T-cell (primary cell): ENCODE data around the gene POLR2E. TPM values are rescaled to one million over a fixed set of nuclear protein-coding genes. Genes with fewer than 3 reads are reported as not detected.
A peak's percentile ranks its signal among the peaks of the same experiment; 100 is the strongest.

Experiments
- ATAC-seq, 4 experiments: fragments of 200-7000 bp in 3 of 4; fragments of 150-1000 bp in 1 of 4; cut with Tn5 transposase; replicated peaks in 1 of 4; 1 replicate in 3 of 4; 2 replicates in 1 of 4; pipeline ENCODE4 v1.10.0; 2021; ENCODE audit warnings: moderate library complexity in 3 of 4, mild to moderate bottlenecking in 2 of 4, moderate number of reproducible peaks in 1 of 4
- CTCF ChIA-PET, 2 donors: fragments of 300-600 bp; sonication (Branson Sonifier 250); formaldehyde crosslinking; loops; one replicate each; lab custom pipeline; 2022; ENCODE audit warnings: antibody characterized with exemption in 2 of 2; lab: Charles Lee
- POLR2A ChIA-PET, 2 donors: fragments of 300-600 bp; sonication (Branson Sonifier 250); formaldehyde crosslinking; loops; one replicate each; lab custom pipeline; 2022; ENCODE audit warnings: antibody characterized with exemption in 2 of 2; lab: Charles Lee
- DNase-seq, 35 experiments: peaks; one replicate each; pipeline versions ENCODE4 v3.0.0 to v3.0.0-alpha.2; 2013 to 2023
- H3K27ac ChIP-seq: one replicate; pipeline ENCODE4 v1.5.1; 2013; ENCODE audit warnings: low read length
- H3K27me3 ChIP-seq, 2 experiments: replicated peaks in 1 of 2; 1 replicate in 1 of 2; 2 replicates in 1 of 2; pipeline versions ENCODE4 v1.6.1 to v1.7.0; 2013; ENCODE audit warnings: low read length in 1 of 2, mixed read lengths in 1 of 2; ENCODE audit not compliant: control insufficient read depth in 2 of 2, insufficient read depth in 2 of 2; ENCODE audit errors: extremely low read depth in 1 of 2
- H3K36me3 ChIP-seq, 2 donors: 1 replicate in 1 of 2; 2 replicates in 1 of 2; pipeline versions ENCODE4 v1.6.1 to v1.7.0; 2013; ENCODE audit warnings: low read length in 1 of 2; ENCODE audit not compliant: control insufficient read depth in 2 of 2, insufficient read depth in 1 of 2; ENCODE audit errors: extremely low read depth in 1 of 2
- H3K4me1 ChIP-seq, 2 experiments: 1 replicate in 1 of 2; 2 replicates in 1 of 2; pipeline versions ENCODE4 v1.6.1 to v1.7.0; 2013; ENCODE audit warnings: low read length in 2 of 2, mixed read lengths in 1 of 2; ENCODE audit not compliant: insufficient read depth in 2 of 2, control insufficient read depth in 1 of 2; ENCODE audit errors: extremely low read depth in 1 of 2
- H3K4me3 ChIP-seq, 2 donors: 1 replicate in 1 of 2; 2 replicates in 1 of 2; pipeline versions ENCODE4 v1.5.1 to v1.7.0; 2013; ENCODE audit warnings: mild to moderate bottlenecking in 2 of 2, low read length in 1 of 2, moderate library complexity in 1 of 2; ENCODE audit not compliant: control insufficient read depth in 1 of 2; ENCODE audit errors: extremely low read depth in 1 of 2
- H3K9me3 ChIP-seq: 2 replicates; pipeline ENCODE4 v1.7.0; 2013
- H3K27ac Mint-ChIP-seq, 2 donors: one replicate each; pipeline ENCODE4 v1.8.0; 2020 to 2021; ENCODE audit warnings: mild to moderate bottlenecking in 2 of 2, mixed read lengths in 2 of 2
- H3K27me3 Mint-ChIP-seq, 2 donors: one replicate each; pipeline ENCODE4 v1.8.0; 2021 to 2022; ENCODE audit warnings: mixed read lengths in 2 of 2
- H3K36me3 Mint-ChIP-seq: one replicate; pipeline ENCODE4 v1.8.0; 2021; ENCODE audit warnings: mixed read lengths
- H3K4me1 Mint-ChIP-seq, 3 donors: one replicate each; pipeline ENCODE4 v1.8.0; 2020 to 2022; ENCODE audit warnings: mixed read lengths in 3 of 3, mild to moderate bottlenecking in 1 of 3
- H3K4me3 Mint-ChIP-seq, 3 donors: one replicate each; pipeline ENCODE4 v1.8.0; 2020 to 2022; ENCODE audit warnings: mild to moderate bottlenecking in 3 of 3, mixed read lengths in 3 of 3, moderate library complexity in 3 of 3
- H3K9me3 Mint-ChIP-seq, 3 donors: one replicate each; pipeline ENCODE4 v1.8.0; 2020 to 2022; ENCODE audit warnings: mixed read lengths in 3 of 3
- WGBS: methylation state at CpG from one replicate; pipeline ENCODE4 v1.1.5; 2013; ENCODE audit warnings: missing lambda C conversion rate; ENCODE audit not compliant: insufficient coverage; 5-methylcytosine and 5-hydroxymethylcytosine counted together
- total RNA-seq, 35 experiments: library from RNA in 6 of 35; stranded (reverse) in 6 of 35; fragments of 120-200 nt in 1 of 35; gene quantifications; one replicate each; pipeline versions ENCODE4 v1.2.1 to v1.2.4 and lab custom pipeline; 2013 to 2026

Gene POLR2E
- total RNA-seq, 5 donors from 2014 or later (not counting 1 experiment from before 2014, with no cell fraction given), result 75.7 to 119 (median 101) TPM

DNA sequence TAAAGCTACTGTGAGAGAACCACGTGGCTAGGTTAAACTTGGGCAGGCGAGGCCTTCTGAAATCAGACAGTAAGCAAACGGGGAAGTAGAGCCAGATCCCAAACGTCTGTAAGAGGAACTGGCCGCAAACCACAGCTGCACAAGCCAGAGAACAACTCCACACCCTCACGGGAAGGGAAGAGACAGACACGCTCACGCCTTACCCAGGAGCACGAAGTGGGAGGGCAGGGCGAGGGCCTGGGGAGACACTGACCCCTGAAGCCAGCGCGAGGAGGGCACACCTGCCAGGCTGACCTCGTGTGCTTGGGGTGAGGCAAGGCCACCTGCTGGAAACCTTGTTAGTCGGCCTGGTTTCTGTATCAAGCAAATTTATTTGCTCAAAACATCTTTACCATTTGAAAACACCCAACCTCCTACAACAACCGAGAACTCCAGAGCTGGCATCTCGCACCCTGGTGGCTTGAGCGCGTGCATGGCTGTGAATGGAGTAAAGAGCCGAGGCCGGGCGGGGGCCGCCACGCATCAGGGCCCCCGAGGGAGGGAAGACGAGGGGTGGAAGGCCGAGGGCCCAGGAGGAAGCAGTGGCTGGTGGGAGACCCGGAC lies 7.3 kb downstream of the POLR2E start:
- H3K4me1 Mint-ChIP-seq, result peaks cover 36 to 53% (median 50%) of the 10 kb centered on the region in 3 donors
- Histone ChIP-seq H3K27ac (peak overlapping the region; percentile 67), H3K27me3 (no peaks in the 10 kb centered on the region), H3K4me3 (no peak overlapping the region), H3K36me3 (peaks cover 40 to 70% of the 10 kb centered on the region in 2 donors), H3K9me3 (no peaks in the 10 kb centered on the region), H3K4me1 (peaks cover 16 to 89% of the 10 kb centered on the region in 2 experiments)
- peak overlapping the region; percentile 90 to 95 for H3K27ac Mint-ChIP-seq
- ATAC-seq (peak; percentile 29 to 38 (median 30)), DNase-seq (peak in 18 of 35 experiments; percentile 40 to 74 (median 54))
- ChIA-PET CTCF (no interaction called here), POLR2A (interaction anchor here in 1 of 2 donors (0.9 to 1.2 kb wide), 2 partner anchors 13 to 181 kb away, joined by 4 to 6 read pairs; partner anchors contain the start of gene CIRBP)
- no peaks in the 10 kb centered on the region for H3K27me3 Mint-ChIP-seq
- WGBS, result 4% methylated on average over 10 of the region's 27 CpGs
- peak overlapping the region; percentile 49 to 76 (median 51) for H3K4me3 Mint-ChIP-seq
- peaks cover 22% of the 10 kb centered on the region for H3K36me3 Mint-ChIP-seq
- no peaks in the 10 kb centered on the region for H3K9me3 Mint-ChIP-seq

DNA sequence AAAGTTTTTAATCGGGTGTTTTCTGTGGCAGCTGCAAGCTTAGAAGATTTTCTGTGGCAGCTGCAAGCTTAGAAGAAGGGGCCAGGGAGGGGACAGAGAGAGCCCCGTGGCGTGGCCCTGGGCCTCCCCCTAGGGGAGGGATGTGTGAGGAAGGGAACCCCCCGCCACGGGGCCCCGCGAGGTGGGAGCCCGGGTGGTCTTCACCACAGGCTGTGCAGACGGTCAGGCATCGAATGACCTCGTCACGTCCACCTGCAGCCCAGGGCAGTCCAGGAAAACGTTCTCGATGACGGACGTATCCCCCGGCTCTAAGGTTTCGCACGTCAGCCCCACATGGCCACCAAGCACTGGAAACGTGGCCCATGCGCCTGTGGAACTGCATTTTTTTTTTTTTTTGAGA lies 8.6 kb downstream of the POLR2E start:
- Histone ChIP-seq H3K4me3 (no peak overlapping the region), H3K27ac (peak overlapping the region; percentile 67), H3K27me3 (no peaks in the 10 kb centered on the region), H3K4me1 (peaks cover 17 to 96% of the 10 kb centered on the region in 2 experiments), H3K36me3 (peaks cover 38 to 73% of the 10 kb centered on the region in 2 donors), H3K9me3 (no peaks in the 10 kb centered on the region)
- DNase-seq, result peak in 1 of 35 experiments; percentile 36
- Mint-ChIP-seq H3K4me3 (peak overlapping the region in 1 of 3 donors; percentile 76), H3K9me3 (no peaks in the 10 kb centered on the region), H3K36me3 (peaks cover 22% of the 10 kb centered on the region), H3K27ac (peak overlapping the region in 1 of 2 donors; percentile 52), H3K4me1 (peaks cover 38 to 59% (median 56%) of the 10 kb centered on the region in 3 donors), H3K27me3 (no peaks in the 10 kb centered on the region)
- ATAC-seq, result no peak
- CTCF ChIA-PET, result no interaction called here
- POLR2A ChIA-PET, result interaction anchor here (0.6 to 0.7 kb wide), 4 partner anchors 9 to 45 kb away, joined by 3 read pairs; no protein-coding TSS in a partner anchor
- 62% methylated on average over 17 of the region's 21 CpGs for WGBS

DNA sequence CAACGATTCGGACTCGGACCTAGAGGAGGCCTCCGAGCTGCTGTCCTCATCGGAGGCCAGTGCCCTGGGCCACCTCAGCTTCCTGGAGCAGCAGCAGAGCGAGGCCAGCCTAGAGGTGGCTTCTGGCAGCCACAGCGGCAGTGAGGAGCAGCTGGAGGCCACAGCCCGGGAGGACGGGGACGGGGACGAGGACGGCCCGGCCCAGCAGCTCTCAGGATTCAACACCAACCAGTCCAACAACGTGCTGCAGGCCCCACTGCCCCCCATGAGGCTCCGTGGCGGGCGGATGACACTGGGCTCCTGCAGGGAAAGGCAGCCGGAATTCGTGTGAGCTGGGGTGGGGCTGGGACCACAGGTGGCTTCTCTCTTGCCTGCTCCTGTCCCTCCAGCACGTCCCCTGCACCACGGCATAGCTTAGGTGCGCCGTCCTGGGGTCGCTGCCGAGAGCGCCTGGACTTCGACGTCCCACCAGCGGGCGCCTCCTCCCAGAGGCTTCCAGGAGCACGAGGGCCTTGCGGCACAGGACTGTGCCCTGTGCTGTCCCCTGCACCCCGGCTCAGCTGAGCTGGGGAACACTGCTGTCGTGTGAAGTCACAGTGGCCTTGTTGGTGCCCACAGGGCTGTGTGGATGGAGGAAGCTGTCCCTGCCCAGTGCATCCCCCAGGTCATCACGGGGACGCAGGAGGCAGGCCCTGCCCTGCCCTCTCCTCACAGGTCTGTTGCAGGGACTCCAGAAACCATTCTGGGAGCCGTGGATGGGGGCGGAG lies 9.3 kb downstream of the POLR2E start:
- DNase-seq, result no peak
- Histone ChIP-seq H3K27ac (peak overlapping the region; percentile 67), H3K9me3 (no peaks in the 10 kb centered on the region), H3K4me3 (no peak overlapping the region), H3K4me1 (peaks cover 23 to 97% of the 10 kb centered on the region in 2 experiments), H3K36me3 (peaks cover 43 to 73% of the 10 kb centered on the region in 2 donors), H3K27me3 (no peaks in the 10 kb centered on the region)
- POLR2A ChIA-PET, result interaction anchor here (0.6 kb wide), 3 partner anchors 8 to 45 kb away, joined by 3 read pairs; no protein-coding TSS in a partner anchor
- Mint-ChIP-seq H3K27me3 (no peaks in the 10 kb centered on the region), H3K4me3 (peak overlapping the region in 1 of 3 donors; percentile 62), H3K27ac (peak overlapping the region; percentile 44 to 68), H3K4me1 (peaks cover 44 to 63% (median 60%) of the 10 kb centered on the region in 3 donors), H3K36me3 (peaks cover 26% of the 10 kb centered on the region), H3K9me3 (no peaks in the 10 kb centered on the region)
- CTCF ChIA-PET, result no interaction called here
- ATAC-seq, result no peak
- WGBS, result 90% methylated on average over 32 of the region's 38 CpGs

DNA sequence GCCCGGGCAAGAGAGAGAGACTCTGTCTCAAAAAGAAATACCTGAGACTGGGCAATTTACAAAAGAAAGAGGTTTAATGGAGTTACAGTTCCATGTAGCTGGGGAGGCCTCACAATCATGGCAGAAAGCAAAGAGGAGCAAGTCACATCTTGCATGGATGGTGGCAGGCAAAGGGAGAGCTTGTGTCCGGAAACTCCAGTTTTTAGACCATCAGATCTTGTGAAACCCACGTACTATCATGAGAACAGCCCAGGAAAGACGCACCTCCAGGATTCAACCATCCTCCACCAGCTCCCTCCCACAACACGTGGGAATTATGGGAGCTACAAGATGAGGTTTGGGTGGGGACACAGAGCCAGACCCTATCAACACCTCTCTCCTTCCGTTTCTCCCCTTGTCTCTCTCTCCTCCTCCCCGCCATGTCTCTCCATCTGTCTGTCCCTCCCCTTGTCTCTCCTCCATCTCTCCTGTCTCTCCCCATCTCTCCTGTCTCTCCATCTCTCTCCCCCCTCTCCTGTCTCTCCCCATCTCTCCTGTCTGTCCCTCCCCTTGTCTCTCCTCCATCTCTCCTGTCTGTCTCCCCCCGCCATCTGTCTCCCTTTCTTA lies 10.0 kb downstream of the POLR2E start:
- DNase-seq (no peak), ATAC-seq (no peak)
- CTCF ChIA-PET, result interaction anchor here in 1 of 2 donors (0.6 kb wide), 1 partner anchor 62 kb away, joined by 4 read pairs; no protein-coding TSS in a partner anchor
- 87% methylated on average over 3 of the region's 8 CpGs for WGBS
- H3K27ac Mint-ChIP-seq, result peak overlapping the region; percentile 68 to 77
- peaks cover 50 to 74% of the 10 kb centered on the region in 2 donors for H3K36me3 ChIP-seq
- H3K27me3 ChIP-seq, result no peaks in the 10 kb centered on the region
- H3K4me1 ChIP-seq, result peaks cover 28 to 98% of the 10 kb centered on the region in 2 experiments
- no peak overlapping the region for H3K4me3 ChIP-seq
- peaks cover 29% of the 10 kb centered on the region for H3K36me3 Mint-ChIP-seq
- no peaks in the 10 kb centered on the region for H3K9me3 ChIP-seq
- H3K9me3 Mint-ChIP-seq, result no peaks in the 10 kb centered on the region
- POLR2A ChIA-PET, result interaction anchor here in 1 of 2 donors (0.5 kb wide), 1 partner anchor 11 kb away, joined by 3 read pairs; no protein-coding TSS in a partner anchor
- peak overlapping the region in 1 of 3 donors; percentile 62 for H3K4me3 Mint-ChIP-seq
- H3K4me1 Mint-ChIP-seq, result peaks cover 44 to 66% (median 63%) of the 10 kb centered on the region in 3 donors
- H3K27ac ChIP-seq, result no peak overlapping the region
- no peaks in the 10 kb centered on the region for H3K27me3 Mint-ChIP-seq

DNA sequence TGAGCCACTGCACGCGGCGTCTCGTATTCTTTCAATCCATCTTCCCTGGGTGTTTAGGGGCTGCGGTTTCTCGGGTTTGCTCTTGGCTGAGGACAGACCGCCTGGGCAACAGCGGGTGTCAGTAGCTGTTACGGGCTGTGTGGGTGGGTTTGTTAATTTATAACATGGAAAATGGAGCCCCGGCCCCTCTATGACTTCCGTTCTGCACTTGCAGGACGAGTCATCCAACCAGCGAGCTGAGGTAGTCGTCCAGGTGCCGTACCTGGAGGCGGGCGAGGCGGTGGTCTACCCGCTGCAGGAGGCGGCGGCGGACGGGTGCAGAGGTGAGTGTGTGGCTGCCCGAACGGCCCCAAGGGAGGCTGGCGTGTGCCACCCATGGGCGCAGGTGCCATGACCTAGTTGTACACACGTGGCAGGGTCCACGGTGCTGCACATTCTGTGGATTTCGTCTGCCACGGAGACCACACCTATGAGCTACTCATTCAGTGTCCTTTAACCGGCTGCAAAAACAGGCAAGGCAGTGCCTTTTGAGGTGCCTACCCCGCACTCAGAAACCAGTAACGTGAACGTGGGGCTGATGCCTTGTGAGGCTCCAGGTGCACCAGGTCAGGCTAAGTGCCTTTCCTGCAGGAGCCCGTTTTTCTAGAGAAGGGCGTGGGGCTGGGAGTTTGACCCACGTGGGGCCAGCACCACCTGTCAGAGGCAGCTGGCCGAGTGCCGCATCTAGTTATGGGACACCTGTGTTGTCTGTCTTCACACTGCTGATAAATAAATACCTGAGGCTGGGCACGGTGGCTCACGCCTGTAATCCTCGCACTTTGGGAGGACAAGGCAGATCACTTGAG lies 10.9 kb downstream of the POLR2E start:
- 59% methylated on average over 29 of the region's 43 CpGs for WGBS
- H3K4me1 Mint-ChIP-seq, result peaks cover 44 to 72% (median 66%) of the 10 kb centered on the region in 3 donors

More for the DNA sequence above, 10.9 kb downstream of the POLR2E start:
- H3K27me3 Mint-ChIP-seq, result no peaks in the 10 kb centered on the region
- CTCF ChIA-PET, result no interaction called here
- H3K36me3 ChIP-seq, result peaks cover 57 to 83% of the 10 kb centered on the region in 2 donors
- no peaks in the 10 kb centered on the region for H3K27me3 ChIP-seq
- DNase-seq (peak in 3 of 35 experiments; percentile 10 to 20 (median 16)), ATAC-seq (no peak)
- H3K27ac ChIP-seq, result peak overlapping the region; percentile 12
- peak overlapping the region; percentile 68 to 77 for H3K27ac Mint-ChIP-seq
- peaks cover 36% of the 10 kb centered on the region for H3K36me3 Mint-ChIP-seq
- H3K9me3 Mint-ChIP-seq, result no peaks in the 10 kb centered on the region
- H3K4me3 ChIP-seq, result no peak overlapping the region
- H3K4me3 Mint-ChIP-seq, result peak overlapping the region in 1 of 3 donors; percentile 62
- peaks cover 33 to 99% of the 10 kb centered on the region in 2 experiments for H3K4me1 ChIP-seq
- POLR2A ChIA-PET, result interaction anchor here in 1 of 2 donors (0.5 kb wide), 1 partner anchor 10 kb away, joined by 3 read pairs; no protein-coding TSS in a partner anchor
- H3K9me3 ChIP-seq, result no peaks in the 10 kb centered on the region
